Measurements from ENCODE around the gene CAMK2A. TPM values are rescaled to one million over a fixed set of nuclear protein-coding genes. Genes with fewer than 3 reads are reported as not detected.

CAMK2A gene
- total and polyA plus RNA-seq, 10 donors = 0.03 to 1.1 (median 0.66) TPM; not detected in 2

GRCh38 chr5:150173161-150173560, 116.4 kb downstream of the CAMK2A start:
- H3K27ac ChIP-seq = no peak overlapping the region
- no peak for TF ChIP-seq POLR2AphosphoS5 (IDR thresholded peaks at IDR 0.05)
- TF ChIP-seq POLR2A (IDR thresholded peaks at IDR 0.05) = no peak
- TF ChIP-seq, protein P1, sequence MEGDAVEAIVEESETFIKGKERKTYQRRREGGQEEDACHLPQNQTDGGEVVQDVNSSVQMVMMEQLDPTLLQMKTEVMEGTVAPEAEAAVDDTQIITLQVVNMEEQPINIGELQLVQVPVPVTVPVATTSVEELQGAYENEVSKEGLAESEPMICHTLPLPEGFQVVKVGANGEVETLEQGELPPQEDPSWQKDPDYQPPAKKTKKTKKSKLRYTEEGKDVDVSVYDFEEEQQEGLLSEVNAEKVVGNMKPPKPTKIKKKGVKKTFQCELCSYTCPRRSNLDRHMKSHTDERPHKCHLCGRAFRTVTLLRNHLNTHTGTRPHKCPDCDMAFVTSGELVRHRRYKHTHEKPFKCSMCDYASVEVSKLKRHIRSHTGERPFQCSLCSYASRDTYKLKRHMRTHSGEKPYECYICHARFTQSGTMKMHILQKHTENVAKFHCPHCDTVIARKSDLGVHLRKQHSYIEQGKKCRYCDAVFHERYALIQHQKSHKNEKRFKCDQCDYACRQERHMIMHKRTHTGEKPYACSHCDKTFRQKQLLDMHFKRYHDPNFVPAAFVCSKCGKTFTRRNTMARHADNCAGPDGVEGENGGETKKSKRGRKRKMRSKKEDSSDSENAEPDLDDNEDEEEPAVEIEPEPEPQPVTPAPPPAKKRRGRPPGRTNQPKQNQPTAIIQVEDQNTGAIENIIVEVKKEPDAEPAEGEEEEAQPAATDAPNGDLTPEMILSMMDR (IDR thresholded peaks at IDR 0.05 in 8 of 11, conservative IDR thresholded peaks at IDR 0.05 in 3 of 11) = no peak
- peaks cover 0 to 45% (median 8%) of the 10 kb centered on the region in 7 donors for H3K27me3 ChIP-seq (replicated peaks in 1 of 7)
- no peaks in the 10 kb centered on the region for H3K36me3 ChIP-seq
- H3K4me3 ChIP-seq = no peak overlapping the region
- WGBS, 5 donors = 73 to 90% (median 77%) methylated on average over 3 of the region's 3 CpGs
- DNase-seq = no peak
- H3K4me1 ChIP-seq = peaks cover 0 to 6% (median 0%) of the 10 kb centered on the region in 6 donors
- H3K9me3 ChIP-seq = no peaks in the 10 kb centered on the region
- intact Hi-C loops (cut with DNase I; ENCODE audit: low total_unique reads) = no loop called here

DNA sequence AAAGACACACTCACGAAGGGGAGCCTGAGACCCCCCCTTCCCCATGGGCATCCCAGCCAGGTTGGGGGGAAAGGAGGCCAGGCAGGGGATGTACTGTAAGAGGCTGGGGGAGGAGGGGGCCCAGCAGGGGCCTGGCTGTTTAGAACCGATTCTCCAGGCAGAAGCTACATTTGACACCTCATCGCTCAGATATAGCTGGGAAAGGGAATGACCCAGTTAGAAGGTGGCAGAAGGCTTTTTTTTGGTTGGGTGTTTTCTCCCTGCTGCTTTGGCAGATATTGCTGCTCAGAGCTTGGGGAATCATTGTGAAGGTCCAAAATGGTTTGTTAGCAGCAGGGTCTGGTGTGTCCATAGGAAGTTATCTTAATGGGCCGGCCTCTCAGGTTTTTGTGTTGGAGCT, 117.0 kb downstream of the CAMK2A start:
- DNase-seq = no peak

GRCh38 chr5:150172145-150172544, 117.4 kb downstream of the CAMK2A start:
- TF ChIP-seq POLR2A (IDR thresholded peaks at IDR 0.05) (no peak), POLR2AphosphoS5 (IDR thresholded peaks at IDR 0.05) (no peak)
- TF ChIP-seq, protein P1 (IDR thresholded peaks at IDR 0.05 in 8 of 11, conservative IDR thresholded peaks at IDR 0.05 in 3 of 11) = no peak
- H3K27ac ChIP-seq = no peak overlapping the region
- 70 to 94% (median 75%) methylated on average over 1 of the region's 1 CpG for WGBS, 5 donors
- H3K4me1 ChIP-seq = peaks cover 0 to 8% (median 2%) of the 10 kb centered on the region in 6 donors
- intact Hi-C loops (cut with DNase I; ENCODE audit: low total_unique reads) = no loop called here
- no peak overlapping the region for H3K4me3 ChIP-seq
- H3K36me3 ChIP-seq = no peaks in the 10 kb centered on the region
- no peaks in the 10 kb centered on the region for H3K9me3 ChIP-seq
- peaks cover 3 to 55% (median 18%) of the 10 kb centered on the region in 7 donors for H3K27me3 ChIP-seq (replicated peaks in 1 of 7)
- DNase-seq = no peak

More for the DNA sequence above, 117.0 kb downstream of the CAMK2A start:
- Histone ChIP-seq H3K36me3 (no peaks in the 10 kb centered on the region), H3K27ac (no peak overlapping the region), H3K4me3 (no peak overlapping the region), H3K9me3 (no peaks in the 10 kb centered on the region), H3K4me1 (peaks cover 0 to 6% (median 0%) of the 10 kb centered on the region in 6 donors), H3K27me3 (replicated peaks in 1 of 7) (peaks cover 0 to 51% (median 14%) of the 10 kb centered on the region in 7 donors)
- TF ChIP-seq POLR2A (IDR thresholded peaks at IDR 0.05) (no peak), POLR2AphosphoS5 (IDR thresholded peaks at IDR 0.05) (no peak)
- TF ChIP-seq, protein P1 (IDR thresholded peaks at IDR 0.05 in 8 of 11, conservative IDR thresholded peaks at IDR 0.05 in 3 of 11) = no peak
- intact Hi-C loops (cut with DNase I; ENCODE audit: low total_unique reads) = no loop called here
- 89 to 95% (median 92%) methylated on average over 4 of the region's 4 CpGs for WGBS, 5 donors

Other genes starting within 250 kb of the CAMK2A start
- gene CSF1R, start 203.2 kb downstream of the CAMK2A start, total RNA-seq = 100 to 1,000 TPM; 285 to 429 (median 312) TPM
- gene CSF1R, start 203.2 kb downstream of the CAMK2A start, polyA plus RNA-seq = 10 to 100 TPM; 23.1 to 30.1 (median 28.2) TPM
- 100 to 1,000 TPM in 3 of 7 donors, 10 to 100 TPM in 4; 66.8 to 144 (median 97.1) TPM for gene PDGFRB, start 133.9 kb downstream of the CAMK2A start, total RNA-seq
- gene PDGFRB, start 133.9 kb downstream of the CAMK2A start, polyA plus RNA-seq = 10 to 100 TPM; 12.8 to 27.4 (median 14.2) TPM
- under 1 TPM in 2 of 7 donors, not detected in 5; 0.25 to 0.47 TPM for gene CDX1, start 123.0 kb downstream of the CAMK2A start, total RNA-seq
- 1 to 10 TPM in 1 of 3 donors, under 1 TPM in 2; 0.26 to 1.3 (median 0.41) TPM for gene CDX1, start 123.0 kb downstream of the CAMK2A start, polyA plus RNA-seq
- not detected for gene SLC6A7, start 99.7 kb downstream of the CAMK2A start, total RNA-seq
- under 1 TPM in 2 of 3 donors, not detected in 1; 0.03 to 0.10 TPM for gene SLC6A7, start 99.7 kb downstream of the CAMK2A start, polyA plus RNA-seq
- 1 to 10 TPM in 5 of 7 donors, under 1 TPM in 2; 0.67 to 3.8 (median 1.1) TPM for gene ARSI, start 13.1 kb upstream of the CAMK2A start, total RNA-seq
- gene ARSI, start 13.1 kb upstream of the CAMK2A start, polyA plus RNA-seq = under 1 TPM; 0.07 to 0.38 (median 0.30) TPM
- gene TCOF1, start 67.9 kb upstream of the CAMK2A start, total RNA-seq = 10 to 100 TPM; 31.8 to 44.3 (median 34.8) TPM
- 10 to 100 TPM; 15.3 to 20.1 (median 19.0) TPM for gene TCOF1, start 67.9 kb upstream of the CAMK2A start, polyA plus RNA-seq
- 1,000 to 10,000 TPM; 3,224 to 5,563 (median 4,811) TPM for gene CD74, start 123.1 kb upstream of the CAMK2A start, total RNA-seq
- 1,000 to 10,000 TPM; 3,319 to 4,860 (median 4,644) TPM for gene CD74, start 123.1 kb upstream of the CAMK2A start, polyA plus RNA-seq
- gene RPS14, start 160.0 kb upstream of the CAMK2A start, total RNA-seq = 1,000 to 10,000 TPM; 1,801 to 2,829 (median 2,025) TPM
- gene RPS14, start 160.0 kb upstream of the CAMK2A start, polyA plus RNA-seq = 1,000 to 10,000 TPM; 5,417 to 8,400 (median 8,329) TPM
- 100 to 1,000 TPM; 123 to 360 (median 261) TPM for gene NDST1, start 218.4 kb upstream of the CAMK2A start, total RNA-seq
- gene NDST1, start 218.4 kb upstream of the CAMK2A start, polyA plus RNA-seq = 10 to 100 TPM in 1 of 3 donors, 1 to 10 TPM in 2; 6.1 to 45.7 (median 6.8) TPM

Data from spleen (tissue), 11 donors.